ENCODE results near the gene ATP2A2.

The ATP2A2 gene

GRCh38 chr12:110249105-110249504, 31.9 kb upstream of the ATP2A2 start:
- no peaks in the 10 kb centered on the region for H3K79me1 ChIP-seq (ENCODE audit: low read depth, low read length)
- H2BK12ac ChIP-seq (ENCODE audit: low read length): no peak overlapping the region
- no peak overlapping the region for H3K18ac ChIP-seq (ENCODE audit: low read length)
- peaks cover 0 to 3% of the 10 kb centered on the region in 2 donors for H3K4me1 ChIP-seq (ENCODE audit: control insufficient read depth in 2 of 2, insufficient read depth in 1 of 2, low read depth in 1 of 2, low read length in 2 of 2)
- H4K8ac ChIP-seq (ENCODE audit: low read depth, low read length): no peak overlapping the region
- H3K23ac ChIP-seq (ENCODE audit: low read depth, low read length, poor library complexity): no peak overlapping the region
- no peak overlapping the region for H3K14ac ChIP-seq (ENCODE audit: low read length)
- H3K27ac ChIP-seq (replicated peaks; ENCODE audit: low read length): no peak overlapping the region
- H3K27me3 ChIP-seq (ENCODE audit: control insufficient read depth in 3 of 3, insufficient read depth in 3 of 3, low read depth in 1 of 3, low read length in 3 of 3): no peaks in the 10 kb centered on the region
- no peak overlapping the region for H3K9ac ChIP-seq (ENCODE audit: low read depth, low read length, poor library complexity)
- H3K9me3 ChIP-seq (replicated peaks in 1 of 2; ENCODE audit: control insufficient read depth in 2 of 2, insufficient read depth in 1 of 2, low read depth in 1 of 2, low read length in 2 of 2): peaks cover 0 to 4% of the 10 kb centered on the region in 2 donors
- no peak overlapping the region for H4K91ac ChIP-seq (ENCODE audit: low read depth, low read length, poor library complexity)
- no peak overlapping the region for H2BK15ac ChIP-seq (ENCODE audit: low read length)
- no peak overlapping the region for H3K4ac ChIP-seq (ENCODE audit: low read length)
- no peak overlapping the region for H2AFZ ChIP-seq (ENCODE audit: low read length)
- no peak overlapping the region for H3K4me3 ChIP-seq (ENCODE audit: low read length in 2 of 2)
- H3K4me2 ChIP-seq (ENCODE audit: insufficient read depth, low read length, poor library complexity, severe bottlenecking): no peak overlapping the region
- no peak overlapping the region for H2BK120ac ChIP-seq (ENCODE audit: low read depth, low read length)
- H2BK5ac ChIP-seq (ENCODE audit: low read length): no peak overlapping the region
- no peak overlapping the region for H2AK5ac ChIP-seq (ENCODE audit: low read depth, low read length)
- H3K36me3 ChIP-seq (replicated peaks in 1 of 2; ENCODE audit: control insufficient read depth in 2 of 2, insufficient read depth in 2 of 2, low read length in 2 of 2): peaks cover 0 to 27% of the 10 kb centered on the region in 2 donors
- no CpG with 5 or more reads among the region's 4 CpGs for WGBS, 2 donors (ENCODE audit: extremely low coverage in 2 of 2, insufficient read length in 2 of 2, insufficient replicate concordance in 1 of 2)
- DNase-seq (ENCODE audit: low spot score): no peak

GRCh38 chr12:110249716-110250225, 31.3 kb upstream of the ATP2A2 start:
- H4K8ac ChIP-seq (ENCODE audit: low read depth, low read length): no peak overlapping the region
- H3K27me3 ChIP-seq (ENCODE audit: control insufficient read depth in 3 of 3, insufficient read depth in 3 of 3, low read depth in 1 of 3, low read length in 3 of 3): no peaks in the 10 kb centered on the region
- no peak overlapping the region for H3K4ac ChIP-seq (ENCODE audit: low read length)
- H4K91ac ChIP-seq (ENCODE audit: low read depth, low read length, poor library complexity): no peak overlapping the region
- no peak overlapping the region for H3K4me2 ChIP-seq (ENCODE audit: insufficient read depth, low read length, poor library complexity, severe bottlenecking)
- no peaks in the 10 kb centered on the region for H3K79me1 ChIP-seq (ENCODE audit: low read depth, low read length)
- no peak overlapping the region for H2AK5ac ChIP-seq (ENCODE audit: low read depth, low read length)
- no peak overlapping the region for H3K27ac ChIP-seq (replicated peaks; ENCODE audit: low read length)
- no peak overlapping the region for H3K4me3 ChIP-seq (ENCODE audit: low read length in 2 of 2)
- H3K23ac ChIP-seq (ENCODE audit: low read depth, low read length, poor library complexity): peak overlapping the region; percentile 3
- H3K36me3 ChIP-seq (replicated peaks in 1 of 2; ENCODE audit: control insufficient read depth in 2 of 2, insufficient read depth in 2 of 2, low read length in 2 of 2): peaks cover 0 to 22% of the 10 kb centered on the region in 2 donors
- no peak for DNase-seq (ENCODE audit: low spot score)
- peaks cover 0 to 4% of the 10 kb centered on the region in 2 donors for H3K9me3 ChIP-seq (replicated peaks in 1 of 2; ENCODE audit: control insufficient read depth in 2 of 2, insufficient read depth in 1 of 2, low read depth in 1 of 2, low read length in 2 of 2)
- no peak overlapping the region for H2AFZ ChIP-seq (ENCODE audit: low read length)
- no CpG with 5 or more reads among the region's 7 CpGs for WGBS, 2 donors (ENCODE audit: extremely low coverage in 2 of 2, insufficient read length in 2 of 2, insufficient replicate concordance in 1 of 2)
- H3K4me1 ChIP-seq (ENCODE audit: control insufficient read depth in 2 of 2, insufficient read depth in 1 of 2, low read depth in 1 of 2, low read length in 2 of 2): peaks cover 0 to 3% of the 10 kb centered on the region in 2 donors
- no peak overlapping the region for H3K9ac ChIP-seq (ENCODE audit: low read depth, low read length, poor library complexity)
- no peak overlapping the region for H2BK12ac ChIP-seq (ENCODE audit: low read length)
- no peak overlapping the region for H2BK5ac ChIP-seq (ENCODE audit: low read length)
- H3K18ac ChIP-seq (ENCODE audit: low read length): no peak overlapping the region
- no peak overlapping the region for H2BK120ac ChIP-seq (ENCODE audit: low read depth, low read length)
- H2BK15ac ChIP-seq (ENCODE audit: low read length): no peak overlapping the region
- no peak overlapping the region for H3K14ac ChIP-seq (ENCODE audit: low read length)

- no peak for DNase-seq (ENCODE audit: low spot score)
- H3K4ac ChIP-seq (ENCODE audit: low read length): no peak overlapping the region
- H3K4me2 ChIP-seq (ENCODE audit: insufficient read depth, low read length, poor library complexity, severe bottlenecking): no peak overlapping the region
- H3K9me3 ChIP-seq (replicated peaks in 1 of 2; ENCODE audit: control insufficient read depth in 2 of 2, insufficient read depth in 1 of 2, low read depth in 1 of 2, low read length in 2 of 2): no peaks in the 10 kb centered on the region
- no peaks in the 10 kb centered on the region for H3K79me1 ChIP-seq (ENCODE audit: low read depth, low read length)
- peaks cover 0 to 11% of the 10 kb centered on the region in 2 donors for H3K36me3 ChIP-seq (replicated peaks in 1 of 2; ENCODE audit: control insufficient read depth in 2 of 2, insufficient read depth in 2 of 2, low read length in 2 of 2)
- no peak overlapping the region for H4K8ac ChIP-seq (ENCODE audit: low read depth, low read length)
- H2AFZ ChIP-seq (ENCODE audit: low read length): no peak overlapping the region
- no peak overlapping the region for H3K9ac ChIP-seq (ENCODE audit: low read depth, low read length, poor library complexity)
- H3K27ac ChIP-seq (replicated peaks; ENCODE audit: low read length): no peak overlapping the region
- H3K14ac ChIP-seq (ENCODE audit: low read length): no peak overlapping the region
- peaks cover 0 to 3% of the 10 kb centered on the region in 2 donors for H3K4me1 ChIP-seq (ENCODE audit: control insufficient read depth in 2 of 2, insufficient read depth in 1 of 2, low read depth in 1 of 2, low read length in 2 of 2)
- no CpG with 5 or more reads among the region's 7 CpGs for WGBS, 2 donors (ENCODE audit: extremely low coverage in 2 of 2, insufficient read length in 2 of 2, insufficient replicate concordance in 1 of 2)
- no peak overlapping the region for H3K23ac ChIP-seq (ENCODE audit: low read depth, low read length, poor library complexity)
- no peak overlapping the region for H3K4me3 ChIP-seq (ENCODE audit: low read length in 2 of 2)
- no peaks in the 10 kb centered on the region for H3K27me3 ChIP-seq (ENCODE audit: control insufficient read depth in 3 of 3, insufficient read depth in 3 of 3, low read depth in 1 of 3, low read length in 3 of 3)
- no peak overlapping the region for H2BK120ac ChIP-seq (ENCODE audit: low read depth, low read length)
- H2BK5ac ChIP-seq (ENCODE audit: low read length): no peak overlapping the region
- no peak overlapping the region for H2BK12ac ChIP-seq (ENCODE audit: low read length)
- no peak overlapping the region for H4K91ac ChIP-seq (ENCODE audit: low read depth, low read length, poor library complexity)
- H2AK5ac ChIP-seq (ENCODE audit: low read depth, low read length): no peak overlapping the region
- H2BK15ac ChIP-seq (ENCODE audit: low read length): no peak overlapping the region
- no peak overlapping the region for H3K18ac ChIP-seq (ENCODE audit: low read length)
Observed at GRCh38 chr12:110251381-110251780, 29.7 kb upstream of the ATP2A2 start.

- no peak overlapping the region for H4K8ac ChIP-seq (ENCODE audit: low read depth, low read length)
- no peak overlapping the region for H2AFZ ChIP-seq (ENCODE audit: low read length)
- no peak overlapping the region for H3K27ac ChIP-seq (replicated peaks; ENCODE audit: low read length)
- H3K79me1 ChIP-seq (ENCODE audit: low read depth, low read length): no peaks in the 10 kb centered on the region
- peaks cover 0 to 5% of the 10 kb centered on the region in 2 donors for H3K4me1 ChIP-seq (ENCODE audit: control insufficient read depth in 2 of 2, insufficient read depth in 1 of 2, low read depth in 1 of 2, low read length in 2 of 2)
- H3K9ac ChIP-seq (ENCODE audit: low read depth, low read length, poor library complexity): no peak overlapping the region
- H3K4me2 ChIP-seq (ENCODE audit: insufficient read depth, low read length, poor library complexity, severe bottlenecking): no peak overlapping the region
- peak overlapping the region; percentile 57 for H3K18ac ChIP-seq (ENCODE audit: low read length)
- no peak overlapping the region for H3K23ac ChIP-seq (ENCODE audit: low read depth, low read length, poor library complexity)
- no peak overlapping the region for H4K91ac ChIP-seq (ENCODE audit: low read depth, low read length, poor library complexity)
- no CpG with 5 or more reads among the region's 9 CpGs for WGBS, 2 donors (ENCODE audit: extremely low coverage in 2 of 2, insufficient read length in 2 of 2, insufficient replicate concordance in 1 of 2)
- no peak overlapping the region for H2BK120ac ChIP-seq (ENCODE audit: low read depth, low read length)
- no peak overlapping the region for H2BK12ac ChIP-seq (ENCODE audit: low read length)
- no peak overlapping the region for H3K4ac ChIP-seq (ENCODE audit: low read length)
- peak overlapping the region in 1 of 2 donors; percentile 4 for H3K4me3 ChIP-seq (ENCODE audit: low read length in 2 of 2)
- H3K9me3 ChIP-seq (replicated peaks in 1 of 2; ENCODE audit: control insufficient read depth in 2 of 2, insufficient read depth in 1 of 2, low read depth in 1 of 2, low read length in 2 of 2): no peaks in the 10 kb centered on the region
- no peak overlapping the region for H2AK5ac ChIP-seq (ENCODE audit: low read depth, low read length)
- no peaks in the 10 kb centered on the region for H3K27me3 ChIP-seq (ENCODE audit: control insufficient read depth in 3 of 3, insufficient read depth in 3 of 3, low read depth in 1 of 3, low read length in 3 of 3)
- DNase-seq (ENCODE audit: low spot score): no peak
- no peak overlapping the region for H2BK5ac ChIP-seq (ENCODE audit: low read length)
- peaks cover 0 to 4% of the 10 kb centered on the region in 2 donors for H3K36me3 ChIP-seq (replicated peaks in 1 of 2; ENCODE audit: control insufficient read depth in 2 of 2, insufficient read depth in 2 of 2, low read length in 2 of 2)
- no peak overlapping the region for H3K14ac ChIP-seq (ENCODE audit: low read length)
- H2BK15ac ChIP-seq (ENCODE audit: low read length): no peak overlapping the region
Observed at GRCh38 chr12:110252716-110253115, 28.3 kb upstream of the ATP2A2 start.

All from neuronal stem cell (in vitro differentiated cells).